Regular cardiac myocyte (primary cell): Measurements from ENCODE around the gene SLC35E4. TPM values are rescaled to one million over a fixed set of nuclear protein-coding genes. Genes with fewer than 3 reads are reported as not detected.

Experiments used
- total RNA-seq: library from RNA; depleted of rRNA; stranded (reverse); fragments of >200 nt; gene quantifications from 2 replicates; pipeline ENCODE4 v1.2.3, GENCODE V29; 2014

SLC35E4 gene, protein sequence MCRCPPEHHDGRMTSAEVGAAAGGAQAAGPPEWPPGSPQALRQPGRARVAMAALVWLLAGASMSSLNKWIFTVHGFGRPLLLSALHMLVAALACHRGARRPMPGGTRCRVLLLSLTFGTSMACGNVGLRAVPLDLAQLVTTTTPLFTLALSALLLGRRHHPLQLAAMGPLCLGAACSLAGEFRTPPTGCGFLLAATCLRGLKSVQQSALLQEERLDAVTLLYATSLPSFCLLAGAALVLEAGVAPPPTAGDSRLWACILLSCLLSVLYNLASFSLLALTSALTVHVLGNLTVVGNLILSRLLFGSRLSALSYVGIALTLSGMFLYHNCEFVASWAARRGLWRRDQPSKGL
- total RNA-seq = 17.2 and 33.0 TPM in 2 replicates

DNA sequence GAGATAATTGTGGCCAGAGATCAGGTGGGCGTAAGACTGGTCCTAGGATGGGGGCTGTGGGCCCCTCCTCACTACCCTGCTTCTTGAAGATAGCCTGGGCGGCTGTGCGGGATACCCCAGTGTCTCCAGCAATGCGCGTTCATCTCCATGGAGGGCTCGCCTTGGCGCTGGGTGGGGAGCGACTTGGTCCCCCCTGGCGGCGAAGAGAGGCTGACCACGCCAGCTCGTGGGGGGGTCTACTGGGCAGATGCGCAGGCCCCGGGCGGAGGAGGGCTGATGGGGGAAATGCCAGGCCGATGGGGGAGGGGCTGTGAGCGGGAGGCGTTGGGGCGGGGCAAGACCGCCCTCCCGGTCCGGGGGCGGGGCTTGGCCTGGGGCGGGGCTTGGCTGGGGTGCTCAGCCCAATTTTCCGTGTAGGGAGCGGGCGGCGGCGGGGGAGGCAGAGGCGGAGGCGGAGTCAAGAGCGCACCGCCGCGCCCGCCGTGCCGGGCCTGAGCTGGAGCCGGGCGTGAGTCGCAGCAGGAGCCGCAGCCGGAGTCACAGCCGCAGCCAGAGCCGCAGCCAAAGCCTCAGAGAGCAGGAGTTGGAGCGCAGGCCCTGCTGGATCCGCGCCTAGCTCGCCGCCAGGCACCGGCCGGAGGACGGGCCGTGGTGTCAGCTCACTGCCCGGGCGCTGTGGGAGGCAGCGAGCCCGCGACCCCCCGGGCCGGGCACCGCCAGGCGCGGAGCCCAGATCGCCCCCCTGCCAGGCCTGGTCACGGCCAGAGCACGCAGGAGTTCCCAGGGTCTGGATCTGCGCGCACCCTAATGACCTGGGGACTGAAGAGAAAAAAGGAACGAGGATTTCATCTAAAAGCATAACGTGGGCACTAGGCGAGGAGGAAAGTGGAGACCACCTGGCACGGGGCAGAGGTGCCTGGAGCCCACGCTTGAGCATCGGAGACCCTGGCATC, at the start of gene SLC35E4:
Gene SLC35E4 (plus strand): TSS at position 509 of the 953 bp plus-strand sequence. CDS start 670 bp downstream, outside the sequence.

DNA sequence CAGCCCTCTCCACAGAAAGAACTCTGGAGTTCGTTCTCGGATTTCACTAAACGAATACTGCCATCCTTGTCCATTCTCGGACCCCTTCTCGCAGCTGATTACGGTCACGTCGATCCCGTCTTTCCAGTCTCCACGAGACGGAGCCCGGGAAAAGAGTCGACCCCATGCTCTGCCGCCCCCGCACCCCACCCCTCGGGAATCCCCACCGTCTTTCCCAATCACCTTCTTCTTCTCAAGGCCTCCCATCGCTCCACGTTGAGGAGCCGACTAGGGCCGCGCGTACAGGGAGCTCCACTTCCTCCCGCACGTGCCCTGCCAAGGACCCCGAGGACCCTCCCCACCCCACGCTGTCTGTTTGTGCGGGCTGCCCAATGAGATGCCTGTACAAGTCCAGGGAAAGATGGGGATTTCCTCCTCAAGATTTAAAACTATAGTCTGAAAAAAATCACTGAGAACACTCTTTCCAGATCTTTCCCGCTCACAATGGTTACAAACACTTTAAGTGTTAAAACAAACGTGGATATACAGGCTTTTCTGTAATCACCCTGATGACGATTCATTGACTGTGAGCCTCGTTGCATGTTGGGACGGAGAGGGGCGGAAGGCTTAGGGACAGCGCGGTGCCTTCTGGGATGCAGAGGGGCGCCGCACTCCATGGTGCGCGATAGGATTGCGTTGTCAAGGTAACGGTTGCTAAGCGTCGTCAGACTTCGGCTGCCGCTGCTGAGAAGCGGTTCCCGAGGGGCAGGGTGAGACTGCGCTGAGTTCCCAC, 43.8 kb upstream of the SLC35E4 start, which contains the start of gene PES1:
Gene PES1 (minus strand): TSS at position 323 of the 772 bp plus-strand sequence. CDS start 77 bp downstream, at position 246.

DNA sequence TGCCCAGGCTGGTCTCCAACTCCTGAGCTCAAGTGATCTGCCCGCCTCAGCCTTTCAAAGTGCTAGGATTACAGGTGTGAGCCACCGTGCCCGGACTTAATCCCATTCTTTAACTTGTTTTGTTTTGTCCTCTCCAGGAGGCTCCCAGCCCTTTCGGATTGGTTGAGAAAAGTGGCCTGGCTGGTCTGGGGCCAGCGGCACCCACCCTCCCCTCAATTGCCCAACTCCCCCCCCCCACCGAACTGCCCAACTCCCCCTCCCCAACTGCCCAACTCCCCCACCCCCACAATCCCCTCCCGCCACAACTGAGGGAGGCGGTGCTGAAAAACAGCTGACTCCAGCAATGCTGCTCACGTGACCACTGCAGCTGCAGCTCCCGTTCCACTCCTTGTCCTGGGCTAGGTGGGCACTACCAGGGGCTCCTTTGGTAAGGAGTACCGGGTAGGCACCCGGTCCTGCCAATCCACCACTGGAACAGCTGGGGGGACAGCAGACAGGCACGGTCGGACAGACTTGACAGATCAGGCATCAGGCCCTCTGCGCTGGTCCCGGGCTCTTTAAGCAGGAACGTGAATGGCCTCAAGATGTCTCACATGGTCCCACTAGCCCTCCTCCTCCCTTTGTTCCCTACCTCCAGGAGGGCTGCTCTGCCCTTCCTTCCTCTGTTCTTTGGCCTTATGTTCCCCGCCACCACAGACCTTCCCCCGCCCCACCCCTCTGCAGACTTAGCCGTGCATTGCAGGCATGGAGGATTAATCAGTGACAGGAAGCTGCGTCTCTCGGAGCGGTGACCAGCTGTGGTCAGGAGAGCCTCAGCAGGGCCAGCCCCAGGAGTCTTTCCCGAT, 28.9 kb upstream of the SLC35E4 start, which contains the start of gene TCN2:
Gene TCN2 (plus strand): TSS at position 720 of the 845 bp plus-strand sequence. CDS start 158 bp downstream, outside the sequence.

GRCh38 chr22:30667494-30668385, 32.2 kb downstream of the SLC35E4 start, which contains the start of gene DUSP18:
TSS of gene DUSP18 (minus strand) at chr22:30667875. CDS start at chr22:30664003, 3,872 bp downstream.

DNA sequence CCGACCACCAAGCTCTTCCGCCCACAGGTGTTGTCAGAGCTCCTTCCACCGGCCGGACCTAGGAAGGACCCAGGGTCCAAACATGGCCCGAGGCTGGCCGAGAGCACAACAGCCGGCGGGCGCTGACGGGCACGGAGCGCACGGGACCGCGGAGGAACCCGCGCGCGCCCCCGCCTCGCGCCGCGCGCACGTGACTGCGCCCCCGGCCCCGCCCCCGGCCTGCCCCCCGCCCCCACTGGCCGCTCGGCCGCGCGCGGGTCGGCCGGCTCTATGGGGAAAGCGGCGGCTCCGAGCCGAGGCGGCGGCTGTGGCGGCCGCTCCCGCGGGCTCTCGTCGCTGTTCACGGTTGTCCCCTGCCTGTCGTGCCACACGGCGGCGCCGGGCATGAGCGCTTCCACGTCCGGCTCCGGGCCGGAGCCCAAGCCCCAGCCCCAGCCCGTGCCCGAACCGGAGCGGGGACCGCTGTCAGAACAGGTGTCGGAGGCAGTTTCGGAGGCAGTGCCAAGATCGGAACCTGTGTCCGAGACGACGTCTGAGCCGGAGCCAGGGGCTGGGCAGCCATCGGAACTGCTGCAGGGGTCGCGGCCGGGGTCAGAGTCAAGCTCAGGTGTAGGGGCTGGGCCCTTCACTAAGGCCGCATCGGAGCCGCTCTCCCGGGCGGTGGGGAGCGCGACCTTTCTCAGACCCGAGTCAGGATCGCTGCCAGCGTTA, 59.2 kb downstream of the SLC35E4 start, which contains the start of gene OSBP2:
Gene OSBP2 (plus strand): TSS at position 235 of the 711 bp plus-strand sequence. CDS start 36 bp downstream, at position 271.

Other genes starting within 250 kb of the SLC35E4 start
- gene RNF215, start 248.4 kb upstream of the SLC35E4 start, total RNA-seq = 27.6 and 44.5 TPM in 2 replicates
- 19.2 and 23.8 TPM in 2 replicates for gene SEC14L2, start 238.8 kb upstream of the SLC35E4 start, total RNA-seq
- gene MTFP1, start 210.0 kb upstream of the SLC35E4 start, total RNA-seq = 13.2 and 31.2 TPM in 2 replicates
- not detected in 2 replicates for gene SEC14L3, start 163.8 kb upstream of the SLC35E4 start, total RNA-seq
- 0.19 TPM in 1 of 2 replicates, not detected in the other for gene SEC14L4, start 130.1 kb upstream of the SLC35E4 start, total RNA-seq
- 0.28 TPM in 1 of 2 replicates, not detected in the other for gene SEC14L6, start 89.0 kb upstream of the SLC35E4 start, total RNA-seq
- gene GAL3ST1, start 61.1 kb upstream of the SLC35E4 start, total RNA-seq = 0.28 TPM in 1 of 2 replicates, not detected in the other
- 79.8 and 119 TPM in 2 replicates for gene PES1, start 43.9 kb upstream of the SLC35E4 start, total RNA-seq
- 1.7 and 7.9 TPM in 2 replicates for gene TCN2, start 28.6 kb upstream of the SLC35E4 start, total RNA-seq
- 5.6 and 10.2 TPM in 2 replicates for gene DUSP18, start 32.1 kb downstream of the SLC35E4 start, total RNA-seq
- 1.1 and 1.3 TPM in 2 replicates for gene OSBP2, start 59.1 kb downstream of the SLC35E4 start, total RNA-seq